Measurements from ENCODE around the gene ROPN1L.
A peak's percentile ranks its signal among the peaks of the same experiment; 100 is the strongest.
"Not testable (repeated sequence)": the region's sequence is repeated elsewhere in the genome, so short reads cannot be mapped to it uniquely, and the experiment has no call there.

Gene ROPN1L

DNA sequence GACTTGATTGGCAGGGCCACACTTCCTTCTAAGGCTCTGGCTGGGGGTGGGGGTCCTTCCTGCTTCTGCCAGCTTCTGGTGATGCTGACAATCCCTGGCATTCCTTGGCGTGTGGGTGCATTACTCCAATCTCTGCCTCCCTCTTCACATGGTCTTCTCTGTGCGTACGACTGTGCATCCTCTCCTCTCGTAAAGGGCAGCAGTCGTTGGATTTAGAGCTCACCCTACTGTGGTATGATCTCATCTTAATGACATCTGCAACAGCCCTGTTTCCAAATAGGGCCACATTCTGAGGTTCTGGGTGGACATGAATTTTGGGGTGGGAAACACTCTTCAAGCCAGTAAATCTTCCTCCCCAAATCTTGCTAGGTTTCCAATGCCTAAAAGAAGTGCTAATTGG is 36.8 kb downstream of the ROPN1L start:
- no peak for DNase-seq (ENCODE audit: low spot score)

DNA sequence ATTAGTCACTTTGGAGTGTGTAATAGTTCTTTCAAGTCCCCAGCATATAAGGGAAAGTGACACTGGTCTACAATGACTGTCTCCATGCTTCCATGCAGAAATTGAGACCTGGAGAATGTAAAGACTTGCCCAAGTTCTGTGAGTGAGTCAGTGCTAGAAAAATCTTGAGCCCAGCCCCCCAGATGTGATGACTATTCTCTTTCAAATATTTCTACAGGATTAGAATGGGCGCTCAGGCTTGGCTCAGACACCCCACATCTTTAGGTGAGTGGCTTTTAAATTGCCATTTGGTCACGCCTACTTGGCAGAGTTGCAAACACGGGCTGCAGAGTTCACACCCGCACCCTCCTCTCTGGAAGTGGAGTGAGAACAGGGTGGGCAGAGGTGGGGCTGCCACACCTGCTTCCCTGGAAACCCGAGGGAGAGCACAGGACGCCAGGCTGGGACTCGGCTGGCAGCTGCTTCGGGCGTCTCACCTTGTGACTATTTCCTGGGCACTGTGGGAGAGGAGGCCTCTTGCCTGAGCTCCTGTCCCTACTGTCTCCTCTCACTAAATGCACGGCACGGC is 37.6 kb downstream of the ROPN1L start:
- peak; percentile 92 for DNase-seq (ENCODE audit: low spot score)

DNA sequence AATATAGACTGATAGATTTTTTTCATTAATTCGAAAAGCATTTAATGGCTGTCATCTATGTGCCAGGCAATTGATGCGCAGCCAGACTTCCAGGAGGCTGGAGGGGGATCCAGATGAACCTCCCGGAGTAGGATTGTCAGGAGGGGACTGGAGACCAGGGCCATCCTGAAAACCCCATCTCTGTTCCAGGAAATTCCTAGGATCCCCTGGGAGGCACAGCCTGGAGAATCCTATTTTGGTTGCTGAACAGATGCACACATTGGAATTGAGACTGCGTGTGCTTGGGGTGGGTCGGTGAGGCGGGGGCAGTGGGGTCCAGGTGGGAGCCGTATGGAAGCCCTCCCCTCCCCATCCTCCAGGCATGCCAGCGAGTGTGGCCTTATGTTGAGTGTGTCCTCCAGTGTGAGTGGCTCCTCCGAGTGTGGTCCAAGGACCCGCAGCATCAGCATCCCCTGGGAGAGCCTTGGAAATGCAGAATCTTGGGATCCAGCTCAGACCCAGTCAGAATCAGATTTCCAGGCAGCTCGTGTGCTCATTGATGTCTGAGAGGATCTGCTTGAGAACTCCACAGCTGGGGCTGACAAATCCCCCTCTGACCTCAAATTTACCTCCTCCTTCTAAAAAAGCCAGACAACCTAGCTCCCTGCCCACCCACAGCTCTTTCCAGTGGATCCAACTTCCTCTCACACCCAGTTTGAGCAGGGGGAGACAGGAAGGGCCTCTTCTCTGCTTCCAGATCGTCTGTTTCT is 38.7 kb downstream of the ROPN1L start:
- no peak for DNase-seq (ENCODE audit: low spot score)

- DNase-seq (ENCODE audit: low spot score) = no peak
Measured at GRCh38 chr5:10481241-10481935, 39.7 kb downstream of the ROPN1L start.

DNA sequence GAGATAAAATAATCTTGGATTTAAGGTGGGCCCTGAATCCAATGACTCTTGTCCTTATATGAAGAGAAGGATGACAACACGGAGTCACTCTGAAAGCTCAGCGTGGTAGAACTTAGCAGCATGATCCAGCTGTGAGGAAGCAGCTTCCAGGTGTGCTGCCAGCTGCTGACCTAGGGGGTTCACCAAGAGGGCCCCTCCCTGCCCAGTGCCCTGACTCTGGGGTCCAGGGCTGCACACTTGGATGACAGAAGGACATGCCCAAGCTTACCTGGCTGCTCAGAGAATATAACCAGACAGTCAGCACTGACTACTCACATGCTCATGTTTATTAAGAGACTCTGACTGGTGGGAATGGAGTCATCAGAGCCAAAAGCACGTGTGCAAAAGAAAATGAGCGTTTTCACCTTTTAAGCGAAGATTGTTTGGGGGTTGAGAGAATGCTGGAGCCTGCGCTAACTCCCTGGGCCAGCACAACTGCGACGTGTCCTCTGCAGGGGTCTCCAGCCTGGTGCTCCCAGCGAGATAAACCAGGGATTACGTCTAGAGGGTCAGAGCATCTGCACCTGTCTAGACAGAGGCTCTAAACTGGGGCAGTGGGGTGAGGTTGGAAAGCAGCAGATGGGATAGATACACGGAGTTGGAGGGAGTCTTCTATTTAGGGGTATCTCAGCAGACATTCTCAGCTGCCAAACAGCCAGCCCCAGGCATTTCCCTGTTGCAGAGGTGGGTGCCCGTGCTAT is 41.3 kb downstream of the ROPN1L start:
- no peak for DNase-seq (ENCODE audit: low spot score)

- DNase-seq (ENCODE audit: low spot score) = no peak
Measured at GRCh38 chr5:10484774-10485141, 43.1 kb downstream of the ROPN1L start.

DNA sequence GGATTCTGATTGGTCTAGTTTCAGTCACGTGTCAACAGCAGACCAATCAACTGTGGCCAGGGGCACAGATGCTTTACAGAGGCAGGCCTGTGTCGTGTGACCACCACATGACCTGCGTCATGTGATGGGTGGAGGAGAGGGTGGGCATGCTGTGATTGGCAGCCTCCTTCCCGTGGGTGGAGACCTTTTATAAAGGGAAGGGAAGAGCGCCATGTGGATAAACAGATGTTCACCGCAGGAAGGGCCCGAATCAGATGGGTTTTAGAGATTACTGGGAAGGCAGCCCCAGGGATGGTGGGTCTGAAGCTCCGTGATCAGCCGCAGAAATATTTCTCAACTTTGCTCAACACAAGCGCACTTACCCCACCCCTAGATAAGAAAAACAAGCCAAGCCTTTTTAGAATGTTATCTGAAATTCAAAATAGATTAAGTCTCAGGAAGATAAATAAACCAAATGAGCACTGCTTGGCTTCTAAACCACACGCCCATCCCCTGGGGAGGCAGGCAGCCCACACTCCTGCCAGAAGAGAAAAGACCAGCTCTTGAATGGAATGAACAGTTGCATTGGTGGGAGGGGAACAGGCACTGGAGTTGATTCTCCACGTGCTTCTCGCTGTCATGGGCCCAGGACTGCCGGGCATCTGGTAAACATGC is 43.6 kb downstream of the ROPN1L start:
- DNase-seq (ENCODE audit: low spot score) = no peak

GRCh38 chr5:10485897-10486296 is 44.2 kb downstream of the ROPN1L start:
- no peak for DNase-seq (ENCODE audit: low spot score)

- no peak for DNase-seq (ENCODE audit: low spot score)
Measured at GRCh38 chr5:10486511-10487344, 45.0 kb downstream of the ROPN1L start.

- no peak for DNase-seq (ENCODE audit: low spot score)
Measured at GRCh38 chr5:10488144-10488543, 46.5 kb downstream of the ROPN1L start.

- DNase-seq (ENCODE audit: low spot score) = no peak
Measured at GRCh38 chr5:10489810-10490426, 48.2 kb downstream of the ROPN1L start.

GRCh38 chr5:10490927-10491672 is 49.4 kb downstream of the ROPN1L start:
- no peak for DNase-seq (ENCODE audit: low spot score)

DNA sequence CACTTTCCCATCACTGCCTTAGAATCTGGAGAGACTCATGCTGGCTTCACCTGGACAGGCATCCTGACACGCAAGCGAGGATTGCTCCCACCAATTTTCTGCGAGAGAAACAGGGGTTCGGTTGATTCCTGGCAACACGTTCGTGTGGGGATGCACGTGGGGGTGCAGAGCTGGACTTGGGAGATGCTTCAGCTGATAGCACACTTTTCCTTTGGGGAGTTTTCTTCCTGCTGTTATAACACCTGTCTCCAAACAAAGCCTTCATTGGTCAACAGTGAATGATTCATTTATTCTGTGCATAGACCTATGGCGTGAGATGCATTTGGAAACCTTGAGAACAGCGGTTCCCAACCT is 50.0 kb downstream of the ROPN1L start:
- DNase-seq (ENCODE audit: low spot score) = no peak

DNA sequence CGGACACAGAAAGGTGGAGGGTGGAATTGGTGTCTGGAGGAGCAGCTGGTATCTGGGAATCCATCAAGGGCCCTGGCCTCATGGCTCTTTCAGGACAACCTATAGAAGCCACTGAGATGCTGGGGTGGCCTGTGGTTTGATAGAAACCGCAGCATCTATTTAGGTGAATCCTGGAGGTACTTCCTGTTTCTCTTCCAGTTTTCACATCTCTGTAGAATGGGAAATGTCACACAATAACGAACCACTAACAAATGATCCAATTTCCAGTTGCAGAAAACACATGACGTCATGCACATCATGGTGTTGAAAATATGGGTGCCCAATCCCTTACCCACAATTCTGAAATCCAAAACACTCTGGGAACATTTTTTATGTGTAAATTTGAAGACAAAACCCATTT is 52.2 kb downstream of the ROPN1L start:
- no peak for DNase-seq (ENCODE audit: low spot score)

- DNase-seq (ENCODE audit: low spot score) = not testable (repeated sequence)
Measured at GRCh38 chr5:10494497-10494896, 52.8 kb downstream of the ROPN1L start.

DNA sequence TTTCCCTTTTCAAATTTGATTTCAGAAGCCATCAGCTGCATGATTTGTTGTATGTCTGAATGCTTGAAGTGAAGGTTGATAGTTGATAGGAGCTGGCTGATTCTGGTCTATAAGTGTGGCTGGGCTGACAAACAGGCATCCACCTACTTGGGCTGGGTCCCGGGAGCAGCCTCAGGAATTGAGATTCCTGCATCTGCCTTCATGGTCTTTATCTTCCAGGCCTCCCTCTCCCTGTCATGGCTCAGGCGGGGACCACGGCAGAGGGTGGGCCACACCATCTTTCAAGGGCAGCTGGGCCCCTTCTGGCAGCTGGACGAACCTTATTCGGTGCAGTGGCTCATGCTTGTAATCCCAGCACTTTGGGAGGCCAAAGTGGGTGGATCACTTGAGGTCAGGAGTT is 55.9 kb downstream of the ROPN1L start:
- no peak for DNase-seq (ENCODE audit: low spot score)

GRCh38 chr5:10498350-10498749 is 56.7 kb downstream of the ROPN1L start:
- DNase-seq (ENCODE audit: low spot score) = no peak

GRCh38 chr5:10499066-10499465 is 57.4 kb downstream of the ROPN1L start:
- no peak for DNase-seq (ENCODE audit: low spot score)

GRCh38 chr5:10499776-10500175 is 58.1 kb downstream of the ROPN1L start:
- DNase-seq (ENCODE audit: low spot score) = no peak

DNA sequence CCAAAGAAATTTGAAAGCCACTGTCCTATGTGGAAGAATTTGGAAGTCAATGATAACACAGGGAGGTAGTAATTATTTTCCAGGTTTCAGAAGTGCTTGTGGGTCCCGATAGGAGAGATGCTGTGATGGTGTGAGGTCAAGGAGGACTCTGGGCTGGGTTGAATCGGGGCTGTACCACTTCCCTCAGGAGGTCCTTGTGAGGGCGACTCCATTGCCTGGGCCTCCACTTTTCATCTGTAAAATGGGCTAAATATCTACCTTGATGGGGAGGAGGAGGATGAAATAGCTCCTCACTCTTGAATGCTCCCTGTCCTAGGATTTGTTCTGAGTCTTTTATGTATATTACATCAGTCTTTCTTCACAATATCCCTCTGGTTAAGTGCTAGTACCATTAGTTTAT is 59.0 kb downstream of the ROPN1L start:
- DNase-seq (ENCODE audit: low spot score) = no peak

Data from AG08395 (cell line).